B cell (primary cell): ENCODE measurements around the gene BBOX1. TPM values are rescaled to one million over a fixed set of nuclear protein-coding genes. Genes with fewer than 3 reads are reported as not detected.

Experiments
- ATAC-seq: fragments of 200-7000 bp; cut with Tn5 transposase; one replicate; pipeline ENCODE4 v1.10.0; 2021; ENCODE audit warnings: low read depth, mild to moderate bottlenecking, moderate number of reproducible peaks, moderate library complexity
- CTCF ChIA-PET: fragments of 350-600 bp; sonication (Branson Sonifier 250); formaldehyde crosslinking; loops from one replicate; lab custom pipeline; 2021; ENCODE audit warnings: antibody characterized with exemption, inconsistent platforms; lab: Charles Lee
- POLR2A ChIA-PET: fragments of 350-600 bp; sonication (Branson Sonifier 250); formaldehyde crosslinking; loops from one replicate; lab custom pipeline; 2021; ENCODE audit warnings: antibody characterized with exemption; lab: Charles Lee
- DNase-seq: peaks from one replicate; pipeline ENCODE4 v3.0.0; 2013
- H2AFZ ChIP-seq: 2 replicates; pipeline ENCODE4 v1.6.1; 2012; ENCODE audit warnings: mild to moderate bottlenecking, low read depth, low read length; ENCODE audit not compliant: insufficient read depth, poor library complexity, severe bottlenecking
- H3K27ac ChIP-seq, 2 donors: 1 replicate in 1 of 2; 2 replicates in 1 of 2; pipeline ENCODE4 v1.5.1; 2012 to 2013; ENCODE audit warnings: low read length in 2 of 2, mild to moderate bottlenecking in 2 of 2, moderate library complexity in 1 of 2
- H3K27me3 ChIP-seq, 4 experiments: fragments of 200-600 bp in 1 of 4; sonication (generic) in 1 of 4; replicated peaks in 1 of 4; 1 replicate in 2 of 4; 2 replicates in 2 of 4; pipeline versions ENCODE4 v1.6.1 to v1.7.0; 2013 to 2016; ENCODE audit warnings: low read length in 3 of 4, mild to moderate bottlenecking in 2 of 4, mixed read lengths in 1 of 4, moderate library complexity in 1 of 4; ENCODE audit not compliant: insufficient read depth in 4 of 4, control insufficient read depth in 3 of 4; ENCODE audit errors: control extremely low read depth in 1 of 4
- H3K36me3 ChIP-seq, 2 experiments: replicated peaks in 1 of 2; 1 replicate in 1 of 2; 2 replicates in 1 of 2; pipeline versions ENCODE4 v1.6.1 to v1.7.1; 2013; ENCODE audit warnings: low read length in 1 of 2; ENCODE audit not compliant: insufficient read depth in 2 of 2, control insufficient read depth in 1 of 2; ENCODE audit errors: control extremely low read depth in 1 of 2, extremely low read depth in 1 of 2
- H3K4me1 ChIP-seq, 2 donors: fragments of 200-600 bp in 1 of 2; sonication (generic) in 1 of 2; 1 replicate in 1 of 2; 2 replicates in 1 of 2; pipeline versions ENCODE4 v1.5.1 to v1.6.1; 2013 to 2017; ENCODE audit warnings: low read length in 2 of 2; ENCODE audit not compliant: control insufficient read depth in 2 of 2, insufficient read depth in 2 of 2
- H3K4me2 ChIP-seq: replicated peaks from 2 replicates; pipeline ENCODE3; 2012; ENCODE audit warnings: mild to moderate bottlenecking, low read depth, low read length; ENCODE audit not compliant: poor library complexity, severe bottlenecking
- H3K4me3 ChIP-seq, 5 experiments: fragments of 200-600 bp in 1 of 5; sonication (generic) in 1 of 5; 1 replicate in 3 of 5; 2 replicates in 2 of 5; pipeline versions ENCODE4 v1.5.1 to v1.7.0; 2011 to 2016; ENCODE audit warnings: low read length in 4 of 5, mild to moderate bottlenecking in 4 of 5, low read depth in 2 of 5, control low read depth in 1 of 5, moderate library complexity in 1 of 5; ENCODE audit not compliant: insufficient read depth in 1 of 5; ENCODE audit errors: control extremely low read depth in 1 of 5, extremely low read depth in 1 of 5
- H3K79me2 ChIP-seq: fragments of 200-600 bp; sonication (generic); one replicate; pipeline ENCODE4 v1.6.0; 2016; ENCODE audit warnings: low read length; ENCODE audit not compliant: control insufficient read depth, insufficient read depth
- H3K9ac ChIP-seq: fragments of 200-600 bp; sonication (generic); 2 replicates; pipeline ENCODE4 v1.6.1; 2017; ENCODE audit warnings: mild to moderate bottlenecking, low read length, moderate library complexity
- H3K9me3 ChIP-seq, 3 donors: one replicate each; pipeline versions ENCODE4 v1.6.1 to v1.7.1; 2013; ENCODE audit warnings: low read length in 2 of 3; ENCODE audit not compliant: control insufficient read depth in 2 of 3, insufficient read depth in 1 of 3; ENCODE audit errors: control extremely low read depth in 1 of 3
- H4K20me1 ChIP-seq: 2 replicates; pipeline ENCODE4 v1.6.0; 2012; ENCODE audit warnings: mild to moderate bottlenecking, low read length; ENCODE audit not compliant: insufficient read depth, control insufficient read depth, poor library complexity, severe bottlenecking
- H3K27ac Mint-ChIP-seq: one replicate; pipeline ENCODE4 v1.8.0; 2021; ENCODE audit warnings: mixed read lengths
- H3K27me3 Mint-ChIP-seq: one replicate; pipeline ENCODE4 v1.8.0; 2021; ENCODE audit warnings: mixed read lengths
- H3K4me1 Mint-ChIP-seq: one replicate; pipeline ENCODE4 v1.8.0; 2021; ENCODE audit warnings: mixed read lengths
- H3K4me3 Mint-ChIP-seq: one replicate; pipeline ENCODE4 v1.8.0; 2021; ENCODE audit warnings: mixed read lengths
- H3K9me3 Mint-ChIP-seq: one replicate; pipeline ENCODE4 v1.8.0; 2022; ENCODE audit warnings: mixed read lengths; ENCODE audit not compliant: insufficient read depth
- CTCF ChIP-seq: fragments of 200-600 bp; IDR thresholded peaks from one replicate; pipeline ENCODE4 v1.8.0; 2022; ENCODE audit warnings: antibody characterized with exemption, mild to moderate bottlenecking
- EZH2 ChIP-seq: IDR thresholded peaks from 2 replicates; pipeline ENCODE4 v1.6.1; 2012; ENCODE audit warnings: borderline replicate concordance, low read depth, mild to moderate bottlenecking, moderate library complexity, low read length; ENCODE audit not compliant: insufficient read depth, poor library complexity, severe bottlenecking
- WGBS: methylation state at CpG from one replicate; pipeline ENCODE4 v1.1.5; 2013; ENCODE audit warnings: missing lambda C conversion rate; ENCODE audit not compliant: insufficient coverage; 5-methylcytosine and 5-hydroxymethylcytosine counted together
- intact Hi-C: fragments of 100-400 bp; cut with micrococcal nuclease; formaldehyde crosslinking; loops from one replicate; pipeline ENCODE4 v1.10.0; 2022
- polyA plus RNA-seq: library from polyadenylated mRNA; depleted of rRNA; stranded (reverse); fragments of >200 nt; gene quantifications from 2 replicates; pipeline ENCODE4 v1.2.3, GENCODE V29; 2012
- total RNA-seq, 2 donors: library from RNA; stranded (reverse); fragments of 120-200 nt in 1 of 2; gene quantifications; 1 replicate in 1 of 2; 2 replicates in 1 of 2; pipeline versions ENCODE4 v1.2.3 to v1.2.4, GENCODE V29; 2013 to 2022

The BBOX1 gene
- total and polyA plus RNA-seq, 2 donors (not counting 1 experiment from before 2014, with no cell fraction given), result not detected

- Histone ChIP-seq H3K9me3 (no peaks in the 10 kb centered on the region), H4K20me1 (no peaks in the 10 kb centered on the region), H3K27ac (no peak overlapping the region), H3K4me2 (no peak overlapping the region), H3K79me2 (no peaks in the 10 kb centered on the region), H3K27me3 (no peaks in the 10 kb centered on the region), H3K9ac (no peak overlapping the region), H3K36me3 (no peaks in the 10 kb centered on the region), H3K4me1 (no peaks in the 10 kb centered on the region), H3K4me3 (no peak overlapping the region), H2AFZ (no peak overlapping the region)
- 84% methylated on average over 3 of the region's 3 CpGs for WGBS
- no peak for DNase-seq
- no peak for ATAC-seq
- ChIA-PET CTCF (no interaction called here), POLR2A (no interaction called here)
- Mint-ChIP-seq H3K4me3 (no peak overlapping the region), H3K27ac (no peak overlapping the region), H3K4me1 (no peaks in the 10 kb centered on the region), H3K9me3 (peaks cover 3% of the 10 kb centered on the region), H3K27me3 (no peaks in the 10 kb centered on the region)
- TF ChIP-seq CTCF (no peak), EZH2 (no peak)
- intact Hi-C loops, result no loop called here
Measured at GRCh38 chr11:27118949-27119348, 78.3 kb downstream of the BBOX1 start.

GRCh38 chr11:27119396-27119795 lies 78.8 kb downstream of the BBOX1 start:
- POLR2A ChIA-PET, result no interaction called here
- Histone ChIP-seq H3K36me3 (no peaks in the 10 kb centered on the region), H3K9ac (no peak overlapping the region), H3K4me1 (no peaks in the 10 kb centered on the region), H3K4me2 (no peak overlapping the region), H3K27me3 (no peaks in the 10 kb centered on the region), H3K27ac (no peak overlapping the region), H3K79me2 (no peaks in the 10 kb centered on the region), H4K20me1 (no peaks in the 10 kb centered on the region), H3K4me3 (no peak overlapping the region), H2AFZ (no peak overlapping the region), H3K9me3 (no peaks in the 10 kb centered on the region)
- CTCF ChIA-PET, result no interaction called here
- Mint-ChIP-seq H3K4me1 (no peaks in the 10 kb centered on the region), H3K4me3 (no peak overlapping the region), H3K9me3 (peaks cover 3% of the 10 kb centered on the region), H3K27me3 (no peaks in the 10 kb centered on the region), H3K27ac (no peak overlapping the region)
- no peak for DNase-seq
- no peak for TF ChIP-seq CTCF
- TF ChIP-seq EZH2, result no peak
- intact Hi-C loops, result no loop called here
- no peak for ATAC-seq
